Left ventricle myocardium inferior (tissue), 1 donor: ENCODE measurements around the gene RNASE8. TPM values are rescaled to one million over a fixed set of nuclear protein-coding genes. Genes with fewer than 3 reads are reported as not detected.

Experiments used
- DNase-seq: peaks from one replicate; pipeline ENCODE4 v3.0.0-alpha.2; 2020
- H3K27ac ChIP-seq: fragments of 200-600 bp; replicated peaks from 2 replicates; pipeline ENCODE4 v1.8.0; 2021
- H3K27me3 ChIP-seq: fragments of 200-600 bp; 2 replicates; pipeline ENCODE4 v1.8.0; 2021; ENCODE audit warnings: low read depth
- H3K36me3 ChIP-seq: fragments of 200-600 bp; 2 replicates; pipeline ENCODE4 v1.8.0; 2021
- H3K4me1 ChIP-seq: fragments of 200-600 bp; 2 replicates; pipeline ENCODE4 v1.8.0; 2021
- H3K4me3 ChIP-seq: fragments of 200-600 bp; 2 replicates; pipeline ENCODE4 v1.8.0; 2021; ENCODE audit warnings: mild to moderate bottlenecking, moderate library complexity
- H3K9me3 ChIP-seq: fragments of 200-600 bp; replicated peaks from 2 replicates; pipeline ENCODE4 v1.8.0; 2021
- CTCF ChIP-seq: fragments of 200-600 bp; IDR thresholded peaks from 2 replicates; pipeline ENCODE4 v1.8.0; 2021; ENCODE audit warnings: antibody characterized with exemption, mild to moderate bottlenecking, borderline replicate concordance
- intact Hi-C: fragments of 100-400 bp; cut with micrococcal nuclease; formaldehyde crosslinking; loops from one replicate; pipeline ENCODE4 v1.11.0; 2022
- total RNA-seq: library from RNA; stranded (reverse); fragmentation: NEBNext Ultra II Directional; extraction: Animal tissue kit (Norgen Biotek cat#: 25700); gene quantifications from one replicate; pipeline ENCODE4 v1.2.1, GENCODE V29; 2021
- donor health status: DM: no; HTN: yes; CAD: no; lungs with severe emphysema.

Gene RNASE8
- total RNA-seq, 1 donor from 2014 or later = not detected

GRCh38 chr14:21061347-21061668, 3.7 kb downstream of the RNASE8 start:
- H3K9me3 ChIP-seq = no peaks in the 10 kb centered on the region
- no peaks in the 10 kb centered on the region for H3K27me3 ChIP-seq
- intact Hi-C loops = no loop called here
- no peak overlapping the region for H3K27ac ChIP-seq
- TF ChIP-seq CTCF = no peak
- no peaks in the 10 kb centered on the region for H3K36me3 ChIP-seq
- DNase-seq = no peak
- H3K4me1 ChIP-seq = peaks cover 14% of the 10 kb centered on the region
- H3K4me3 ChIP-seq = no peak overlapping the region

GRCh38 chr14:21063479-21063878, 5.9 kb downstream of the RNASE8 start:
- Histone ChIP-seq H3K4me1 (peaks cover 9% of the 10 kb centered on the region), H3K36me3 (no peaks in the 10 kb centered on the region), H3K27ac (no peak overlapping the region), H3K4me3 (no peak overlapping the region), H3K27me3 (no peaks in the 10 kb centered on the region), H3K9me3 (no peaks in the 10 kb centered on the region)
- no peak for TF ChIP-seq CTCF
- intact Hi-C loops = no loop called here
- DNase-seq = no peak

GRCh38 chr14:21066882-21067502, 9.4 kb downstream of the RNASE8 start:
- Histone ChIP-seq H3K4me3 (no peak overlapping the region), H3K4me1 (peaks cover 44% of the 10 kb centered on the region)

GRCh38 chr14:21068521-21069387, 11.1 kb downstream of the RNASE8 start:
- peak; percentile 47 for DNase-seq
- intact Hi-C loops = loop anchor here (5.0 kb wide), 1 partner anchor 34 kb away; the partner anchor contains the start of gene TMEM253
- Histone ChIP-seq H3K27me3 (no peaks in the 10 kb centered on the region), H3K4me3 (peak overlapping the region; percentile 88), H3K36me3 (peaks cover 11% of the 10 kb centered on the region), H3K4me1 (peaks cover 47% of the 10 kb centered on the region), H3K9me3 (no peaks in the 10 kb centered on the region), H3K27ac (peak overlapping the region; percentile 95)
- peak; percentile 78 for TF ChIP-seq CTCF

More at GRCh38 chr14:21066882-21067502, 9.4 kb downstream of the RNASE8 start:
- Histone ChIP-seq H3K27ac (no peak overlapping the region), H3K27me3 (no peaks in the 10 kb centered on the region), H3K9me3 (no peaks in the 10 kb centered on the region), H3K36me3 (no peaks in the 10 kb centered on the region)
- intact Hi-C loops = loop anchor here (5.0 kb wide), 1 partner anchor 35 kb away; the partner anchor contains the start of gene TMEM253
- no peak for TF ChIP-seq CTCF
- no peak for DNase-seq

- DNase-seq = peak; percentile 61
- peak overlapping the region; percentile 88 for H3K4me3 ChIP-seq
- H3K9me3 ChIP-seq = no peaks in the 10 kb centered on the region
- H3K27ac ChIP-seq = peak overlapping the region; percentile 95
- TF ChIP-seq CTCF = no peak
- H3K36me3 ChIP-seq = peaks cover 18% of the 10 kb centered on the region
- H3K27me3 ChIP-seq = no peaks in the 10 kb centered on the region
- peaks cover 46% of the 10 kb centered on the region for H3K4me1 ChIP-seq
- intact Hi-C loops = loop anchor here (5.0 kb wide), 1 partner anchor 33 kb away; the partner anchor contains the start of gene TMEM253
These were observed 11.9 kb downstream of the RNASE8 start for GRCh38 chr14:21069388-21070082.
